ENCODE results near the gene GRAMD4.

DNA sequence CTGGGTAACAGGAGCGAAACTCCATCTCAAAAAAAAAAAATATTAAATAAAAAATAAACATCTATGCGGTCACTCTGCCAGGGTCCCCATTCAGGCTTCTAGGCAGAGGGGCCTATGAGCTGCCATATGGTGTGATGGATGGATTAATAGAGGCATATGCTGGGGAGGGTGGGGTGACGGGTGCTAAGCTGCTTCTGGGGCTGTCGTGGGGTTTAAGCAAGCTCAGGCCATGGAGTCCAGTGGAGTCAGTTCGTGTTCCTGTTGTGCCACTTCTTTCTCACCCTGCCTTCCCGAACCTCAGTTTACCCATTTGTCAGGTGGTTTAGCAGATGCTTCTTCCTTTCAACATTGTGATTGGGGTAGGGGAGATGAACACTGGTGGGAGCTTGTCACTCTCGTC, 9.0 kb upstream of the GRAMD4 start:
- TF ChIP-seq, protein P1, sequence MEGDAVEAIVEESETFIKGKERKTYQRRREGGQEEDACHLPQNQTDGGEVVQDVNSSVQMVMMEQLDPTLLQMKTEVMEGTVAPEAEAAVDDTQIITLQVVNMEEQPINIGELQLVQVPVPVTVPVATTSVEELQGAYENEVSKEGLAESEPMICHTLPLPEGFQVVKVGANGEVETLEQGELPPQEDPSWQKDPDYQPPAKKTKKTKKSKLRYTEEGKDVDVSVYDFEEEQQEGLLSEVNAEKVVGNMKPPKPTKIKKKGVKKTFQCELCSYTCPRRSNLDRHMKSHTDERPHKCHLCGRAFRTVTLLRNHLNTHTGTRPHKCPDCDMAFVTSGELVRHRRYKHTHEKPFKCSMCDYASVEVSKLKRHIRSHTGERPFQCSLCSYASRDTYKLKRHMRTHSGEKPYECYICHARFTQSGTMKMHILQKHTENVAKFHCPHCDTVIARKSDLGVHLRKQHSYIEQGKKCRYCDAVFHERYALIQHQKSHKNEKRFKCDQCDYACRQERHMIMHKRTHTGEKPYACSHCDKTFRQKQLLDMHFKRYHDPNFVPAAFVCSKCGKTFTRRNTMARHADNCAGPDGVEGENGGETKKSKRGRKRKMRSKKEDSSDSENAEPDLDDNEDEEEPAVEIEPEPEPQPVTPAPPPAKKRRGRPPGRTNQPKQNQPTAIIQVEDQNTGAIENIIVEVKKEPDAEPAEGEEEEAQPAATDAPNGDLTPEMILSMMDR (IDR thresholded peaks at IDR 0.05; ENCODE audit: low read depth, low read length, poor library complexity, severe bottlenecking) = no peak
- no peak for TF ChIP-seq EZH2phosphoT487 (IDR thresholded peaks at IDR 0.05; ENCODE audit: borderline replicate concordance, low read length)
